ENCODE data around the gene BCKDHB.

DNA sequence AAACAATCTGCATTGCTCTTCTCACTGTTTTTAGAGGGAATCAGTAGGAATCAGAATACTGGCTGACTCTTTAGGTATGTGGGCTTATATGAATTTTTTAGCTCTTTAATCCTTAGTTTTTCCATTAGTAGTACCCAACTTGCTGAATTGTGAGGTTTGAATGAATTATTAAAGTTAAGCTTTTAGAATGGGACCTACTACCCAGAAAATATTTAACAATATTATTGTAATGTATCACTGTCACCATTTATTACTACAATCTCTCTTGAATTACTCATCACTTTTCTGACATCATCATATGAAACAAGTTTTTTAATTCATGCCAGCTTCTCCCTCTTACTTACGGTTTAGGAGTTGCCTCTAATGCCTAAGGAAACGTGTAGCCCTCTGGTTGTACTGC lies 212.7 kb downstream of the BCKDHB start:
- TF ChIP-seq, protein P1, sequence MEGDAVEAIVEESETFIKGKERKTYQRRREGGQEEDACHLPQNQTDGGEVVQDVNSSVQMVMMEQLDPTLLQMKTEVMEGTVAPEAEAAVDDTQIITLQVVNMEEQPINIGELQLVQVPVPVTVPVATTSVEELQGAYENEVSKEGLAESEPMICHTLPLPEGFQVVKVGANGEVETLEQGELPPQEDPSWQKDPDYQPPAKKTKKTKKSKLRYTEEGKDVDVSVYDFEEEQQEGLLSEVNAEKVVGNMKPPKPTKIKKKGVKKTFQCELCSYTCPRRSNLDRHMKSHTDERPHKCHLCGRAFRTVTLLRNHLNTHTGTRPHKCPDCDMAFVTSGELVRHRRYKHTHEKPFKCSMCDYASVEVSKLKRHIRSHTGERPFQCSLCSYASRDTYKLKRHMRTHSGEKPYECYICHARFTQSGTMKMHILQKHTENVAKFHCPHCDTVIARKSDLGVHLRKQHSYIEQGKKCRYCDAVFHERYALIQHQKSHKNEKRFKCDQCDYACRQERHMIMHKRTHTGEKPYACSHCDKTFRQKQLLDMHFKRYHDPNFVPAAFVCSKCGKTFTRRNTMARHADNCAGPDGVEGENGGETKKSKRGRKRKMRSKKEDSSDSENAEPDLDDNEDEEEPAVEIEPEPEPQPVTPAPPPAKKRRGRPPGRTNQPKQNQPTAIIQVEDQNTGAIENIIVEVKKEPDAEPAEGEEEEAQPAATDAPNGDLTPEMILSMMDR (IDR thresholded peaks at IDR 0.05), result no peak
- TF ChIP-seq POLR2A (IDR thresholded peaks at IDR 0.05) (no peak), POLR2AphosphoS5 (IDR thresholded peaks at IDR 0.05) (no peak)

Measured in prostate gland (tissue), 2 donors.